IMR-90 (cell line): ENCODE data around the gene RTN4IP1. TPM values are rescaled to one million over a fixed set of nuclear protein-coding genes. Genes with fewer than 3 reads are reported as not detected.

ENCODE experiments used
- ATAC-seq: fragments of 200-7000 bp; cut with Tn5 transposase; 2 replicates; pipeline ENCODE4 v1.9.1; 2020; ENCODE audit warnings: low read depth, mild to moderate bottlenecking, moderate library complexity
- BruUV-seq: library from RNA; stranded (reverse); fragments of 400-500 nt; replicated peaks from 2 replicates; lab custom pipeline; 2021; lab: Mats Ljungman, UMichigan
- CTCF ChIA-PET: fragments of 300-600 bp; formaldehyde crosslinking; extraction: SDS; loops from one replicate; lab custom pipeline; 2021; ENCODE audit warnings: antibody characterized with exemption; lab: Yijun Ruan, JAX
- POLR2A ChIA-PET: fragments of 300-600 bp; sonication (Branson Sonifier 250); formaldehyde crosslinking; loops from one replicate; lab custom pipeline; 2022; ENCODE audit warnings: antibody characterized with exemption; ENCODE audit not compliant: unreplicated experiment; lab: Charles Lee
- DNase-seq: peaks from one replicate; pipeline ENCODE4 v3.0.0; 2013
- H2AFZ ChIP-seq: replicated peaks from 2 replicates; pipeline ENCODE3; 2013; ENCODE audit warnings: low read length, mild to moderate bottlenecking; ENCODE audit not compliant: poor library complexity
- H2AK5ac ChIP-seq: 2 replicates; pipeline ENCODE4 v1.6.1; 2013; ENCODE audit warnings: low read depth, low read length, inconsistent platforms
- H2AK9ac ChIP-seq: replicated peaks from 2 replicates; pipeline ENCODE3; 2013; ENCODE audit warnings: mild to moderate bottlenecking, low read depth, low read length, moderate library complexity; ENCODE audit not compliant: poor library complexity
- H2BK120ac ChIP-seq: 2 replicates; pipeline ENCODE4 v1.6.1; 2013; ENCODE audit warnings: low read depth, low read length, inconsistent platforms
- H2BK15ac ChIP-seq: 3 replicates; pipeline ENCODE4 v1.6.1; 2013; ENCODE audit warnings: low read depth, low read length, inconsistent platforms
- H2BK20ac ChIP-seq: 2 replicates; pipeline ENCODE4 v1.6.1; 2013; ENCODE audit warnings: low read depth, mild to moderate bottlenecking, inconsistent platforms, low read length, moderate library complexity
- H2BK5ac ChIP-seq: 2 replicates; pipeline ENCODE4 v1.6.1; 2013; ENCODE audit warnings: mild to moderate bottlenecking, low read depth, low read length, inconsistent platforms; ENCODE audit not compliant: poor library complexity, severe bottlenecking
- H3K14ac ChIP-seq: replicated peaks from 2 replicates; pipeline ENCODE4 v1.6.1; 2013; ENCODE audit warnings: low read depth, low read length, inconsistent platforms
- H3K18ac ChIP-seq: 2 replicates; pipeline ENCODE4 v1.6.1; 2013; ENCODE audit warnings: low read depth, low read length, control low read depth
- H3K23ac ChIP-seq: 2 replicates; pipeline ENCODE4 v1.6.1; 2013; ENCODE audit warnings: low read depth, low read length, inconsistent platforms
- H3K27ac ChIP-seq: 2 replicates; pipeline ENCODE4 v1.5.1; 2013; ENCODE audit warnings: mild to moderate bottlenecking, control low read depth, low read length; ENCODE audit not compliant: insufficient read depth
- H3K27me3 ChIP-seq: 2 replicates; pipeline ENCODE4 v1.6.1; 2013; ENCODE audit warnings: low read length; ENCODE audit not compliant: control insufficient read depth, insufficient read depth
- H3K36me3 ChIP-seq: 2 replicates; pipeline ENCODE4 v1.6.1; 2013; ENCODE audit warnings: low read length, mixed read lengths; ENCODE audit not compliant: control insufficient read depth, insufficient read depth
- H3K4ac ChIP-seq: 2 replicates; pipeline ENCODE4 v1.6.1; 2013; ENCODE audit warnings: low read depth, low read length, inconsistent platforms
- H3K4me1 ChIP-seq: 2 replicates; pipeline ENCODE4 v1.6.1; 2013; ENCODE audit warnings: low read length, mixed read lengths; ENCODE audit not compliant: control insufficient read depth, insufficient read depth
- H3K4me2 ChIP-seq: 2 replicates; pipeline ENCODE4 v1.6.1; 2013; ENCODE audit warnings: low read depth, mild to moderate bottlenecking, control low read depth, low read length, moderate library complexity
- H3K4me3 ChIP-seq: 2 replicates; pipeline ENCODE4 v1.5.1; 2013; ENCODE audit warnings: low read depth, mild to moderate bottlenecking, control low read depth, low read length, moderate library complexity; ENCODE audit not compliant: insufficient read depth
- H3K56ac ChIP-seq: 2 replicates; pipeline ENCODE4 v1.6.1; 2013; ENCODE audit warnings: low read length, inconsistent platforms; ENCODE audit not compliant: insufficient read depth; ENCODE audit errors: extremely low read depth
- H3K79me1 ChIP-seq, 2 experiments: 2 replicates each; pipeline ENCODE4 v1.6.1; 2013; ENCODE audit warnings: low read length in 2 of 2, inconsistent platforms in 1 of 2, low read depth in 1 of 2
- H3K9ac ChIP-seq: 2 replicates; pipeline ENCODE4 v1.6.1; 2013; ENCODE audit warnings: low read depth, low read length, control low read depth
- H3K9me1 ChIP-seq: 2 replicates; pipeline ENCODE4 v1.6.1; 2013; ENCODE audit warnings: low read length, inconsistent platforms; ENCODE audit not compliant: insufficient read depth
- H3K9me3 ChIP-seq: 2 replicates; pipeline ENCODE4 v1.6.1; 2013; ENCODE audit warnings: low read length; ENCODE audit not compliant: control insufficient read depth, insufficient read depth
- H4K20me1 ChIP-seq: 2 replicates; pipeline ENCODE4 v1.6.1; 2013; ENCODE audit warnings: low read length, inconsistent platforms; ENCODE audit not compliant: insufficient read depth
- H4K5ac ChIP-seq: 2 replicates; pipeline ENCODE4 v1.6.1; 2013; ENCODE audit warnings: mild to moderate bottlenecking, low read depth, low read length, control low read depth
- H4K8ac ChIP-seq, 2 experiments: 2 replicates each; pipeline ENCODE4 v1.6.1; 2013; ENCODE audit warnings: low read depth in 2 of 2, low read length in 2 of 2, control low read depth in 1 of 2, inconsistent platforms in 1 of 2
- H4K91ac ChIP-seq: 2 replicates; pipeline ENCODE4 v1.6.1; 2013; ENCODE audit warnings: low read depth, low read length, inconsistent platforms; ENCODE audit not compliant: insufficient read depth
- POLR2A ChIP-seq: IDR thresholded peaks from 2 replicates; pipeline ENCODE4 v1.6.1; 2012; ENCODE audit warnings: mild to moderate bottlenecking, low read depth, low read length
- RAD21 ChIP-seq: IDR thresholded peaks from 2 replicates; pipeline ENCODE4 v1.6.1; 2012; ENCODE audit warnings: low read length, improper control_type of control experiment
- WGBS, 2 experiments: methylation state at CpG; one replicate each; pipeline versions ENCODE4 v1.1.5 to v1.1.7; 2013; ENCODE audit warnings: missing lambda C conversion rate in 2 of 2; ENCODE audit not compliant: insufficient read length in 1 of 2; ENCODE audit errors: extremely low coverage in 2 of 2; 5-methylcytosine and 5-hydroxymethylcytosine counted together
- dilution Hi-C: fragments of 300-500 bp; cut with HindIII; formaldehyde crosslinking; loops from one replicate; pipeline ENCODE4 v1.14.3; 2018; ENCODE audit warnings: low sequenced_read_pairs; ENCODE audit not compliant: unreplicated experiment
- in situ Hi-C: fragments of 300-500 bp; cut with MboI; formaldehyde crosslinking; loops from 3 replicates; pipeline ENCODE4 v1.14.3; 2019; ENCODE audit warnings: low sequenced_read_pairs, inconsistent platforms, mixed read lengths
- intact Hi-C: fragments of 100-400 bp; cut with micrococcal nuclease; formaldehyde crosslinking; loops from 2 replicates; pipeline ENCODE4 v1.10.0; 2022
- polyA plus RNA-seq, 3 experiments: library from polyadenylated mRNA; depleted of rRNA; stranded (reverse); fragments of >200 nt; gene quantifications; 2 replicates each; pipeline ENCODE4 v1.2.3, GENCODE V29; 2012; ENCODE audit warnings: low replicate concordance in 1 of 3
- total RNA-seq: library from RNA; depleted of rRNA; stranded (reverse); fragments of >200 nt; gene quantifications from 2 replicates; pipeline ENCODE4 v1.2.3, GENCODE V29; 2012

Gene RTN4IP1
- total and polyA plus RNA-seq, 2 of the 4 experiments (the other 2 are of a cell fraction), result 5.7 to 9.9 TPM

- Histone ChIP-seq H2BK15ac (no peak overlapping the region; the same call in 2 of the 3 replicates), H3K4me2 (0 out of 2 replicates have a peak overlapping the region, but pooled peaks have one; percentile 28), H3K79me1 (peaks cover 8 to 20% of the 10 kb centered on the region in 2 experiments; a peak in 3 of 4 replicates), H3K18ac (no peak overlapping the region), H2BK20ac (no peak overlapping the region), H3K4ac (no peak overlapping the region), H3K23ac (peak overlapping the region; percentile 71; the same call in 1 of the 2 replicates), H4K20me1 (no peaks in the 10 kb centered on the region), H3K14ac (no peak overlapping the region), H3K9me1 (no peaks in the 10 kb centered on the region), H2BK120ac (no peak overlapping the region), H2AFZ (no peak overlapping the region), H2AK9ac (no peak overlapping the region), H3K36me3 (0 out of 2 replicates have a peak, but pooled peaks cover 2% of the 10 kb centered on the region), H3K9me3 (no peaks in the 10 kb centered on the region), H3K9ac (no peak overlapping the region), H2AK5ac (no peak overlapping the region), H3K27ac (no peak overlapping the region), H4K5ac (no peak overlapping the region), H2BK5ac (no peak overlapping the region), H3K4me1 (peaks cover 6% of the 10 kb centered on the region), H4K91ac (no peak overlapping the region), H3K56ac (no peak overlapping the region), H3K27me3 (no peaks in the 10 kb centered on the region), H3K4me3 (no peak overlapping the region), H4K8ac (0 out of 4 replicates have a peak overlapping the region, but pooled peaks of 1 of the 2 experiments have one; percentile 5)
- CTCF ChIA-PET, result interaction anchor here (0.8 to 1.2 kb wide), 2 partner anchors 17 to 353 kb away, joined by 4 to 6 read pairs; no protein-coding TSS in a partner anchor
- in situ Hi-C loops (no loop called here), dilution Hi-C loops (no loop called here), intact Hi-C loops (loop anchor here (5.0 kb wide), 1 partner anchor 34 kb away; no protein-coding TSS in a partner anchor)
- DNase-seq, result no peak
- no CpG with 5 or more reads among the region's 2 CpGs for WGBS, 2 experiments
- POLR2A ChIA-PET, result no interaction called here
- no TSS peak for BruUV-seq
- TF ChIP-seq RAD21 (no peak), POLR2A (no peak)
- no peak for ATAC-seq
These were observed 2.8 kb downstream of the RTN4IP1 start for GRCh38 chr6:106626485-106626884.
